HG02943 (cell line): Measurements from ENCODE around the gene IDUA.

Source experiments
- ATAC-seq: cut with Tn5 transposase; IDR thresholded peaks from one replicate; pipeline ENCODE4 v1.9.1; 2021; ENCODE audit warnings: mild to moderate bottlenecking, low read depth, moderate library complexity; ENCODE audit not compliant: unreplicated experiment

The IDUA gene

GRCh38 chr4:955931-956381 is 30.9 kb upstream of the IDUA start:
- ATAC-seq: no peak

- ATAC-seq: no peak
These were observed 30.2 kb upstream of the IDUA start for GRCh38 chr4:956531-957230.

GRCh38 chr4:957231-957580 is 29.6 kb upstream of the IDUA start:
- no peak for ATAC-seq

- no peak for ATAC-seq
These were observed 29.1 kb upstream of the IDUA start for GRCh38 chr4:957581-958313.

- no peak for ATAC-seq
These were observed 28.6 kb upstream of the IDUA start for GRCh38 chr4:958314-958665.

- no peak for ATAC-seq
These were observed 28.0 kb upstream of the IDUA start for GRCh38 chr4:958696-959337.

- no peak for ATAC-seq
These were observed 27.3 kb upstream of the IDUA start for GRCh38 chr4:959338-960139.

- no peak for ATAC-seq
These were observed 26.7 kb upstream of the IDUA start for GRCh38 chr4:960140-960635.

GRCh38 chr4:960636-961350 is 26.1 kb upstream of the IDUA start:
- ATAC-seq: no peak

GRCh38 chr4:961351-962230 is 25.3 kb upstream of the IDUA start:
- ATAC-seq: no peak

GRCh38 chr4:962231-963208 is 24.3 kb upstream of the IDUA start:
- no peak for ATAC-seq

- ATAC-seq: no peak
These were observed 23.3 kb upstream of the IDUA start for GRCh38 chr4:963276-964225.

GRCh38 chr4:964346-965025 is 22.4 kb upstream of the IDUA start:
- ATAC-seq: no peak

- ATAC-seq: no peak
These were observed 21.6 kb upstream of the IDUA start for GRCh38 chr4:965048-965765.

- no peak for ATAC-seq
These were observed 21.1 kb upstream of the IDUA start for GRCh38 chr4:965766-966134.
